GM12872 (cell line): ENCODE data around the gene GATAD2A.

ENCODE experiments used
- TF ChIP-seq, protein P1 (sequence below): IDR thresholded peaks from 3 replicates; pipeline ENCODE4 v1.5.1; 2011; ENCODE audit warnings: low read depth, mild to moderate bottlenecking, low read length, moderate library complexity; ENCODE audit not compliant: insufficient read depth

GATAD2A gene

DNA sequence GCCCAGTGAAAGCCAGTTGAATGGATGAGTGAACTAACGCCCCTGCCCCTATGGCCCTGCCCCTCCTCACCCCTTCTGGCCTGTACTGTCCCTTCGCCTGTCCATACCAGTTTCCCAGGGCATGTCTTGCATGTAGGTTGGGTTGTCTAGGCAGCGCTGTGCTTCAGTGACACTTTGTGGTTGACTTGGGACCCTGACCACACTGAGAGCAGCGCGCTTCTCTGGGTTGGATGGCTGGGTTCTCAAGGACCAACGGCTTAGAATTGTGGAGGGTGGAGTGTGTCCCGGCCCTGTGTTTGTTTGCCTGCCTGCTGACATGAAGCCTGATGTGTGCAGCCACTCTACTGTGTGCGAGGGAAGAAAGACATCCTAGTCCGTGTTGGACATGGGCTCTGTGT lies 15.8 kb downstream of the GATAD2A start:
- TF ChIP-seq, protein P1, sequence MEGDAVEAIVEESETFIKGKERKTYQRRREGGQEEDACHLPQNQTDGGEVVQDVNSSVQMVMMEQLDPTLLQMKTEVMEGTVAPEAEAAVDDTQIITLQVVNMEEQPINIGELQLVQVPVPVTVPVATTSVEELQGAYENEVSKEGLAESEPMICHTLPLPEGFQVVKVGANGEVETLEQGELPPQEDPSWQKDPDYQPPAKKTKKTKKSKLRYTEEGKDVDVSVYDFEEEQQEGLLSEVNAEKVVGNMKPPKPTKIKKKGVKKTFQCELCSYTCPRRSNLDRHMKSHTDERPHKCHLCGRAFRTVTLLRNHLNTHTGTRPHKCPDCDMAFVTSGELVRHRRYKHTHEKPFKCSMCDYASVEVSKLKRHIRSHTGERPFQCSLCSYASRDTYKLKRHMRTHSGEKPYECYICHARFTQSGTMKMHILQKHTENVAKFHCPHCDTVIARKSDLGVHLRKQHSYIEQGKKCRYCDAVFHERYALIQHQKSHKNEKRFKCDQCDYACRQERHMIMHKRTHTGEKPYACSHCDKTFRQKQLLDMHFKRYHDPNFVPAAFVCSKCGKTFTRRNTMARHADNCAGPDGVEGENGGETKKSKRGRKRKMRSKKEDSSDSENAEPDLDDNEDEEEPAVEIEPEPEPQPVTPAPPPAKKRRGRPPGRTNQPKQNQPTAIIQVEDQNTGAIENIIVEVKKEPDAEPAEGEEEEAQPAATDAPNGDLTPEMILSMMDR = no peak

DNA sequence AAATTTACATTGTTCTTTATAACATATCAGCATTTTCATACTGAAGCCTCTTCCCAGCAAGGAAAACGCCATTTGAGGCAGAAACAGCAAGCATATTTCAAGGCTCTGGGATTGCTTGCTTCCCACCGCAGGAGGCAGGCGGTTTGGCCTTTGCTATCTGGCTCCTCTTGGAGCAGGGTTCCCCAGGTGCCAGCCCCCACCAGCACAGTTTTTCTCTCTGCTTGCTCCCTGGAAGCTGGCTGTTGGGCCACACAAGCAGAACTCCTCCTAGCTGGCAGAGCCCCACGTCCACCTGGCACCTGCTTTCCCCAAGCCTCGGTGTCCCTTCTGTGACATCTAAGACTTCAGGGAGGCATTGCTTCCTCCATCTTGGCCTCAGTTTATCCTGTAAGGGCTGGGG lies 16.7 kb downstream of the GATAD2A start:
- TF ChIP-seq, protein P1 = no peak

DNA sequence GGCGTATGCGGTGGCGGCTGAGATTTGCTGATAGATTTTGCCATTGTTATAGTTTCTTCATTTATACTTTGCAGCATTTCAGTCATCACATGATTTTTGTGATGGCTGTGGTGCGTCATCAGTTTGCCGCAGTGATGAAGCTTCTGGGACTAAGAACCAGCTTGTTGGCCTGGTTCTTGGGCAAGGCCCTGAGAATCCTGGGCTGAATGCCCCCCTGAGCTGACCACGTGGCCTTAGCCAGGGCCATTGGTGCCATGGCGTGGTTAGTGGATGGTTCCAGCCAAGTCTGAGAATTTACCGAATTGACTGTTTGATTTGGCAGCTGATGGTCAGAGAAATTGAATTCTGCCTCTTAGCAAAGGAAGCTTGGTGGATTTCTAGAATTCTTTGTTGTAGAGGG lies 17.8 kb downstream of the GATAD2A start:
- TF ChIP-seq, protein P1 = no peak

DNA sequence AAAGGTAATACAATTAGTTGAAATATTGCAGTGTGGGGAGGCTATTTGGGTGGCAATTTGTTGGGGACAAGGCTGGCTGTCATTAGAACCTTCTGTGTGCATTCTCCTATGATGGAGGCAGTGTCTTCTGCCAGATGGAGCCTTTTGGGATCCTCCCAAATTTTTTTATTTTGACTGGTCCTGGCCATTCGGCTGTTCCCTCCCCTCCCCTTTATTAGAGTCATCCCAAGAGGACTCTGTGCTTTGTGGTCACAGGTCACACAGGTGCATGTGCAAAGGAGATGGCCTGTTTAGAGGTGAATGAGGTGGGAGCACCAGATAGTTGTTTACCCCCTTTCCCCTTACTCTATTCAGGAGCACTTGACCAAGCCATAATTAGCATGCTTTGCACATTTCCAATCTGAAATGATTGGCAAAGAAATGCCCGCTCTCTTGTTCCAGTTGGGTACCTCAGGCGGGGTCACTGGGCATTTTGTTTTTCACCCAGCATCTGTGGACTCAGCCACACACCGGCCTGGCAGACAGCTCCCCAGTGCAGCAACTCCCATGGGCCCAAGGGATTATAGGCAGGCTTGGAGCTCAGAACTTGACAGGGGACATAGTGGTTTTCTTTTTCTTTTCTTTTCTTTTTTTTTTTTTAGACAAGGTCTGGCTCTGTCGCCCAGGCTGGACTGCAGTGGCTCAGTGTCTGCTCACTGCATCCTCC lies 19.8 kb downstream of the GATAD2A start:
- TF ChIP-seq, protein P1 = no peak

DNA sequence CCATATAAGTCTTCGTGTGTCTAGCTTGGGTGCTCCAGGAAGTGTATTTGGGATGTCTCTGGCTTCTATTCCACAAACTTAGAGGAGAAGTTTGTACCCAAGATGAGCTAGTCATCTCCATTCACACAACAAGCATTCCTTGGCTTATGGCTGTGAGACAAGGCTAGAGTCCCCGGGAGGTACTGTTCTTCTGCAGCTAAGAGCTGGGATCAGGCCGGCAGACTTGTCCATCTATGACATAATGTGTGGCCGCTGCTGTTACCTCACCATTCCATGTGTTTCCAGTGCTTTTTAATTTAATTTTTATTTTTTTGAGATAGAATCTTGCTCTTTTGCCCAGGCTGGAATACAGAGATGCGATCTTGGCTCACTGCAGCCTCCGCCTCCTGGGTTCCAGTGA lies 20.7 kb downstream of the GATAD2A start:
- TF ChIP-seq, protein P1 = no peak

DNA sequence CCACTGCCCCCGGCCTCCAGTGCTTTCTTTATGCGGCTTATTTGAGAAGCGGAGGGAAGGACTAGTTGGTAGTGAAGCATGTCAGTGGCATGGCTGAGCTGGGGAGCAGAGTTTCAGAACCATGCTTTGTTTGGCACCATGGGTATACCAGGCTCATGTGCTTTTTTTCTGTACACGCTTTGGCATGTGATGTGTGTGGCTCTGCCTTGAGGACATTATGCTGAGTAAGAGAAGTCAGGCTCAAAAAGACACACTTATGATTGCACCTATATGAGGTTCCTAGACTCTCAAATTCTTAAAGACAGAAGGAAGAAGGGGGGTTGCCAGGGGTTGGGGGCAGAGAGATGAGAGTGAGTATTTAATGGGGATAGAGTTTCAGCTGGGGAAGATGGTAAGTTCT lies 21.3 kb downstream of the GATAD2A start:
- TF ChIP-seq, protein P1 = no peak

DNA sequence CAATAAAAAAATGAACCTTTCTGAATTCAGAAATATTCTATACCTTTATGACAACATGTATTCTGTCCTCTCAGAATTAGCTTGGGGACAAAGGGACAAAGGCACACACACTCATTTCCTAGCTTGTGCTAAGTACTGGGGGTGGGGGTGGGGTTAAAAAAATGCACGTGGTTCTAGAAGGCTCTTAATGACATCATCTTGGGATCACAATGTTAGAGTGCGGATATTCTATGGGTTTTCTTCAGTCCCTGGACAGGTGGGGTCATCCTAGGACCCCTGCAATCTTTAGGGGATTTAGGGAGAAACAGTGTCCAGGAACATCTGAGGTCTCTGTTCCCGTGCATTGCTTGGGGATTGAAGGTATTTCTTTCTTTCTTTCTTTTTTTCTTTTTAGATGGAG lies 21.8 kb downstream of the GATAD2A start:
- TF ChIP-seq, protein P1 = no peak

DNA sequence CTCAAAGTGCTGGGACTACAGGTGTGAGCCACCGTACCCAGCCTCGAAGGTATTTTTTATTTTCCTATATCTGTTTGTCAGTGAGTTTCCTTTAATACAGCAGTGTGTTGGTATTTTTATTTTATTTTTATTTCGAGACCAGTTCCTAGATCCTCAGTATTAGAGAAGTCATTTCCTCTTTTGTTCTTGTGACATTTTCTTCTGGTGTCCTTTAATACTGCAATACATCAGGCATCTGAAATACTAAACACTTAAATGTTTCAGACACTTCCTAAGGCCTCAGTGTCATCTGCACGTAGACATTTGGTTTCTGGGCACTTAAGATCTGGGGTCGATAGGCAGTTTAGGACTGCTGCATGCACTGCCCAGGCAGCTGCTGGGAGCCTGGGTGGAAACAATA lies 22.5 kb downstream of the GATAD2A start:
- TF ChIP-seq, protein P1 = no peak
